ENCODE data around the gene EHMT1. TPM values are rescaled to one million over a fixed set of nuclear protein-coding genes. Genes with fewer than 3 reads are reported as not detected.

The EHMT1 gene
- total and polyA plus RNA-seq, 2 of the 8 experiments (the other 6 are each of a cell fraction or from before 2014, with no cell fraction given) = 95.7 to 163 TPM

- Histone ChIP-seq H3K9ac (replicated peaks in 1 of 4; ENCODE audit: extremely low read depth in 1 of 4, low read depth in 3 of 4, low read length in 3 of 4) (no peak overlapping the region), H2BK5ac (ENCODE audit: low read depth, low read length) (no peak overlapping the region), H3K4me1 (replicated peaks in 1 of 4; ENCODE audit: control insufficient read depth in 3 of 4, insufficient read depth in 4 of 4, low read length in 3 of 4) (no peaks in the 10 kb centered on the region), H3K18ac (ENCODE audit: extremely low read depth, low read length) (no peak overlapping the region), H3K27ac (ENCODE audit: low read depth, low read length) (no peak overlapping the region), H2BK20ac (ENCODE audit: low read length) (no peak overlapping the region), H3K56ac (replicated peaks; ENCODE audit: insufficient read length, low read depth, low read length) (no peak overlapping the region), H3K4me2 (ENCODE audit: insufficient read depth in 1 of 2, low read depth in 2 of 2, low read length in 2 of 2) (no peak overlapping the region), H4K20me1 (replicated peaks in 1 of 2; ENCODE audit: control insufficient read depth in 1 of 2, insufficient read depth in 2 of 2, low read length in 2 of 2) (peaks cover 3 to 15% of the 10 kb centered on the region in 2 experiments), H3K23me2 (ENCODE audit: low read depth, low read length) (peaks cover 10% of the 10 kb centered on the region; the same call in 1 of the 2 replicates), H3K79me1 (ENCODE audit: low read depth, low read length) (peaks cover 5% of the 10 kb centered on the region; the same call in 1 of the 2 replicates), H4K91ac (replicated peaks; ENCODE audit: insufficient read length, low read length) (no peak overlapping the region), H2BK12ac (ENCODE audit: low read depth, low read length) (no peak overlapping the region), H4K5ac (ENCODE audit: insufficient read length, low read depth, low read length) (no peak overlapping the region), H2BK120ac (replicated peaks; ENCODE audit: low read depth, low read length) (no peak overlapping the region), H2AK5ac (ENCODE audit: low read depth, low read length) (no peak overlapping the region), H3K14ac (ENCODE audit: insufficient read length) (no peak overlapping the region), H3K27me3 (replicated peaks in 1 of 4; ENCODE audit: control insufficient read depth in 3 of 4, extremely low read depth in 1 of 4, insufficient read depth in 3 of 4, low read length in 3 of 4) (no peaks in the 10 kb centered on the region), H3K36me3 (ENCODE audit: control insufficient read depth in 2 of 4, insufficient read depth in 4 of 4, low read length in 3 of 4) (peaks cover 18 to 37% (median 28%) of the 10 kb centered on the region in 4 experiments), H2BK15ac (ENCODE audit: low read length) (no peak overlapping the region), H3K4ac (replicated peaks; ENCODE audit: insufficient read length, low read depth, low read length) (no peak overlapping the region), H3K4me3 (ENCODE audit: extremely low read depth in 1 of 4, insufficient read depth in 2 of 4, low read depth in 3 of 4, low read length in 4 of 4) (no peak overlapping the region), H3K79me2 (ENCODE audit: control insufficient read depth in 1 of 2, insufficient read depth in 2 of 2, low read length in 2 of 2) (peaks cover 0 to 22% of the 10 kb centered on the region in 2 experiments; a peak in 2 of 4 replicates), H3K23ac (ENCODE audit: insufficient read length) (no peak overlapping the region), H2AFZ (ENCODE audit: low read length) (no peak overlapping the region), H3K9me3 (ENCODE audit: insufficient read depth in 2 of 2, low read depth in 1 of 2, low read length in 1 of 2) (no peaks in the 10 kb centered on the region), H4K8ac (ENCODE audit: extremely low read depth, insufficient read depth, low read length) (no peak overlapping the region)
- TF ChIP-seq KDM5A (IDR thresholded peaks at IDR 0.05; ENCODE audit: low read length) = no peak
- no peak for TF ChIP-seq EGR1 (IDR thresholded peaks at IDR 0.05; ENCODE audit: borderline replicate concordance, low read depth, low read length)
- TF ChIP-seq SP4 (IDR thresholded peaks at IDR 0.05; ENCODE audit: low read length) = no peak
- no peak for TF ChIP-seq GABPA (IDR thresholded peaks at IDR 0.05; ENCODE audit: borderline replicate concordance, insufficient read depth, low read length)
- TF ChIP-seq SP1 (IDR thresholded peaks at IDR 0.05; ENCODE audit: low read depth, low read length) = no peak
- TF ChIP-seq POLR2AphosphoS5 (IDR thresholded peaks at IDR 0.05; ENCODE audit: low read depth, low read length) = no peak; the same call in 1 of the 2 replicates
- TF ChIP-seq JUN (IDR thresholded peaks at IDR 0.05; ENCODE audit: low read depth, low read length) = no peak
- TF ChIP-seq POLR2A (IDR thresholded peaks at IDR 0.05; ENCODE audit: control extremely low read depth in 1 of 2, low read depth in 2 of 2, low read length in 2 of 2) = no peak
- no peak for TF ChIP-seq ASH2L (IDR thresholded peaks at IDR 0.05; ENCODE audit: low read length)
- no peak for TF ChIP-seq HDAC6 (IDR thresholded peaks at IDR 0.05; ENCODE audit: low read depth, low read length)
- TF ChIP-seq USF2 (IDR thresholded peaks at IDR 0.05; ENCODE audit: low read length) = no peak
- ChIA-PET CTCF (ENCODE audit: partially characterized antibody) (interaction anchor here (1.5 to 2.7 kb wide), 2 partner anchors 11 to 14 kb away, joined by 3 to 10 read pairs; no protein-coding TSS in a partner anchor), POLR2A (ENCODE audit: partially characterized antibody) (interaction anchor here (1.0 kb wide), 1 partner anchor 20 kb away, joined by 3 read pairs; the partner anchor contains the start of gene PNPLA7)
- DNase-seq (ENCODE audit: low read depth in 1 of 2, low spot score in 2 of 2) (no peak), FAIRE-seq (no peak)
- 94% methylated on average over 3 of the region's 3 CpGs; no CpG with 5 or more reads in 1 of the 2 experiments for WGBS, 2 experiments (ENCODE audit: extremely low coverage in 1 of 2, insufficient coverage in 1 of 2, insufficient read length in 1 of 2, insufficient replicate concordance in 2 of 2, low coverage in 1 of 2, low lambda C conversion rate in 2 of 2, missing lambda C conversion rate in 1 of 2)
These were observed 48.2 kb upstream of the EHMT1 start for GRCh38 chr9:137570566-137570965.

All from H1 (cell line).